PC-3 (cell line): ENCODE results near the gene GHDC.

Experiments
- EZH2 ChIP-seq: fragments of 300-600 bp; sonication (generic); IDR thresholded peaks from one replicate; pipeline ENCODE4 v1.6.1; 2017; ENCODE audit warnings: antibody characterized with exemption, mild to moderate bottlenecking, low read length; ENCODE audit not compliant: unreplicated experiment
- TF ChIP-seq, protein P1 (sequence below): fragments of 300-600 bp; sonication (generic); conservative IDR thresholded peaks from 2 replicates; pipeline ENCODE4 v1.5.1; 2017; ENCODE audit warnings: antibody characterized with exemption, low read depth, mild to moderate bottlenecking, low read length

DNA sequence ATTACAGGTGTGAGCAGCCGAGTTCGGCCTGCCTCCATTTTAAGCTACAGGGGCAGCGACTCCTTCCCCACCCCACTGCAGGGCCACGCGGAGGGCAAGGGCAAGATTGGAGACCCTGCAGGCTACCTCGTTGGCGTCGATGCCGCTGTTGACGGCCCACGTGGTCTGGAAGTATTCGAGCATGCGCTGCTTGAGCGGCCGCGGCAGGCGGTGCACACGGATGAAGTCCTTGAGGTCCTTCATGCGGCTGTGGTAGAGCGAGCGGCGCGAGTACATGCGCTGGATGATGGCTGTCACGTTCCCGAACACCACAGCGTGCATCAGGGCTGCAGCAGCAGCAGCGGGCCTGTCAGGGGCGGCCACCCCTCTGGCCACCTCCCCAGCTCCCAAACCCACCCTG, 24.9 kb downstream of the GHDC start:
- TF ChIP-seq, protein P1, sequence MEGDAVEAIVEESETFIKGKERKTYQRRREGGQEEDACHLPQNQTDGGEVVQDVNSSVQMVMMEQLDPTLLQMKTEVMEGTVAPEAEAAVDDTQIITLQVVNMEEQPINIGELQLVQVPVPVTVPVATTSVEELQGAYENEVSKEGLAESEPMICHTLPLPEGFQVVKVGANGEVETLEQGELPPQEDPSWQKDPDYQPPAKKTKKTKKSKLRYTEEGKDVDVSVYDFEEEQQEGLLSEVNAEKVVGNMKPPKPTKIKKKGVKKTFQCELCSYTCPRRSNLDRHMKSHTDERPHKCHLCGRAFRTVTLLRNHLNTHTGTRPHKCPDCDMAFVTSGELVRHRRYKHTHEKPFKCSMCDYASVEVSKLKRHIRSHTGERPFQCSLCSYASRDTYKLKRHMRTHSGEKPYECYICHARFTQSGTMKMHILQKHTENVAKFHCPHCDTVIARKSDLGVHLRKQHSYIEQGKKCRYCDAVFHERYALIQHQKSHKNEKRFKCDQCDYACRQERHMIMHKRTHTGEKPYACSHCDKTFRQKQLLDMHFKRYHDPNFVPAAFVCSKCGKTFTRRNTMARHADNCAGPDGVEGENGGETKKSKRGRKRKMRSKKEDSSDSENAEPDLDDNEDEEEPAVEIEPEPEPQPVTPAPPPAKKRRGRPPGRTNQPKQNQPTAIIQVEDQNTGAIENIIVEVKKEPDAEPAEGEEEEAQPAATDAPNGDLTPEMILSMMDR, result no peak
- no peak for TF ChIP-seq EZH2
